ENCODE data around the gene ATAD5.

DNA sequence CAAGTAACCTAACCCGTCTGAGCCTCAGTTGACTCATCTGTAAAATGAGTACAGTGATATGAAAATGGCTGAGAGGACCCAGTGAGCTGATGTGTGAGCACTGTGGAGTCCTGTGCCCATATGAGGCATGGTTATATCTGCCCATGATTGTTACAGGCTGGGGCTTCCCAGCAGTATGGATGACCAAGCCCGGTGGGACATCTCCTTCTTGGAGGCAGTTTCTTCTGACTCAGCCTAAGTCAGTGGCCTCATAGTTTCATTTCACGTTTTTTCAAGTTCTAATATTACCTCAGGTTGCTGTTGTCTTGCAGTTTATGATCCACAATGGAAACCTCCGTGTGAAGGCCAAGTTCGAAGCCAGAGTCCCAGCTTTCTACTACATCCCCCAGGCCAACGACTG lies 94.8 kb downstream of the ATAD5 start:
- no peak for TF ChIP-seq POLR2A (IDR thresholded peaks at IDR 0.05)
- TF ChIP-seq, protein P1, sequence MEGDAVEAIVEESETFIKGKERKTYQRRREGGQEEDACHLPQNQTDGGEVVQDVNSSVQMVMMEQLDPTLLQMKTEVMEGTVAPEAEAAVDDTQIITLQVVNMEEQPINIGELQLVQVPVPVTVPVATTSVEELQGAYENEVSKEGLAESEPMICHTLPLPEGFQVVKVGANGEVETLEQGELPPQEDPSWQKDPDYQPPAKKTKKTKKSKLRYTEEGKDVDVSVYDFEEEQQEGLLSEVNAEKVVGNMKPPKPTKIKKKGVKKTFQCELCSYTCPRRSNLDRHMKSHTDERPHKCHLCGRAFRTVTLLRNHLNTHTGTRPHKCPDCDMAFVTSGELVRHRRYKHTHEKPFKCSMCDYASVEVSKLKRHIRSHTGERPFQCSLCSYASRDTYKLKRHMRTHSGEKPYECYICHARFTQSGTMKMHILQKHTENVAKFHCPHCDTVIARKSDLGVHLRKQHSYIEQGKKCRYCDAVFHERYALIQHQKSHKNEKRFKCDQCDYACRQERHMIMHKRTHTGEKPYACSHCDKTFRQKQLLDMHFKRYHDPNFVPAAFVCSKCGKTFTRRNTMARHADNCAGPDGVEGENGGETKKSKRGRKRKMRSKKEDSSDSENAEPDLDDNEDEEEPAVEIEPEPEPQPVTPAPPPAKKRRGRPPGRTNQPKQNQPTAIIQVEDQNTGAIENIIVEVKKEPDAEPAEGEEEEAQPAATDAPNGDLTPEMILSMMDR (IDR thresholded peaks at IDR 0.05) = no peak
